ENCODE measurements around the gene MDM2.

The MDM2 gene

GRCh38 chr12:68807576-68808387 lies at the start of gene MDM2:
Gene MDM2 (plus strand): TSS chr12:68808177. CDS start chr12:68808478, 301 bp downstream.
- Histone ChIP-seq H3K4me3 (ENCODE audit: severe bottlenecking) (peak within 1 kb of the TSS; percentile 61), H3K27ac (ENCODE audit: poor library complexity, severe bottlenecking) (peak within 1 kb of the TSS; percentile 91), H3K4me1 (ENCODE audit: insufficient read depth, poor library complexity, severe bottlenecking) (peaks cover 20% of the 10 kb centered on the region), H3K9me3 (ENCODE audit: severe bottlenecking) (no peaks in the 10 kb centered on the region), H3K27me3 (ENCODE audit: insufficient read depth, poor library complexity, severe bottlenecking) (no peaks in the 10 kb centered on the region), H3K36me3 (ENCODE audit: low read depth) (peaks cover 40% of the 10 kb centered on the region)
- TF ChIP-seq CTCF (IDR thresholded peaks at IDR 0.05; ENCODE audit: poor library complexity, severe bottlenecking) = peak; percentile 83
- ATAC-seq (ENCODE audit: low read depth) (peak; percentile 73), DNase-seq (ENCODE audit: low spot score) (peak; percentile 93)

GRCh38 chr12:68759852-68760251 lies 48.1 kb upstream of the MDM2 start:
- TF ChIP-seq CTCF (IDR thresholded peaks at IDR 0.05; ENCODE audit: poor library complexity, severe bottlenecking) = no peak
- Histone ChIP-seq H3K27ac (ENCODE audit: poor library complexity, severe bottlenecking) (no peak overlapping the region), H3K4me3 (ENCODE audit: severe bottlenecking) (no peak overlapping the region), H3K36me3 (ENCODE audit: low read depth) (peaks cover 54% of the 10 kb centered on the region), H3K4me1 (ENCODE audit: insufficient read depth, poor library complexity, severe bottlenecking) (no peaks in the 10 kb centered on the region), H3K27me3 (ENCODE audit: insufficient read depth, poor library complexity, severe bottlenecking) (no peaks in the 10 kb centered on the region), H3K9me3 (ENCODE audit: severe bottlenecking) (no peaks in the 10 kb centered on the region)
- ATAC-seq (ENCODE audit: low read depth) (no peak), DNase-seq (ENCODE audit: low spot score) (no peak)

GRCh38 chr12:68760806-68761441 lies 47.1 kb upstream of the MDM2 start:
- Histone ChIP-seq H3K9me3 (ENCODE audit: severe bottlenecking) (no peaks in the 10 kb centered on the region), H3K36me3 (ENCODE audit: low read depth) (peaks cover 43% of the 10 kb centered on the region), H3K27ac (ENCODE audit: poor library complexity, severe bottlenecking) (no peak overlapping the region), H3K4me3 (ENCODE audit: severe bottlenecking) (no peak overlapping the region), H3K27me3 (ENCODE audit: insufficient read depth, poor library complexity, severe bottlenecking) (no peaks in the 10 kb centered on the region), H3K4me1 (ENCODE audit: insufficient read depth, poor library complexity, severe bottlenecking) (no peaks in the 10 kb centered on the region)
- DNase-seq (ENCODE audit: low spot score) = no peak
- no peak for ATAC-seq (ENCODE audit: low read depth)
- no peak for TF ChIP-seq CTCF (IDR thresholded peaks at IDR 0.05; ENCODE audit: poor library complexity, severe bottlenecking)

- no peaks in the 10 kb centered on the region for H3K4me1 ChIP-seq (ENCODE audit: insufficient read depth, poor library complexity, severe bottlenecking)
- TF ChIP-seq CTCF (IDR thresholded peaks at IDR 0.05; ENCODE audit: poor library complexity, severe bottlenecking) = no peak
- no peak overlapping the region for H3K27ac ChIP-seq (ENCODE audit: poor library complexity, severe bottlenecking)
- H3K4me3 ChIP-seq (ENCODE audit: severe bottlenecking) = no peak overlapping the region
- H3K36me3 ChIP-seq (ENCODE audit: low read depth) = peaks cover 42% of the 10 kb centered on the region
- ATAC-seq (ENCODE audit: low read depth) (no peak), DNase-seq (ENCODE audit: low spot score) (no peak)
- no peaks in the 10 kb centered on the region for H3K9me3 ChIP-seq (ENCODE audit: severe bottlenecking)
- no peaks in the 10 kb centered on the region for H3K27me3 ChIP-seq (ENCODE audit: insufficient read depth, poor library complexity, severe bottlenecking)
These were observed 46.5 kb upstream of the MDM2 start for GRCh38 chr12:68761442-68761812.

Data from RWPE2 (cell line).